Adrenal gland (tissue), 5 donors: Measurements from ENCODE around the gene GATA2.

Experiments
- POLR2A ChIP-seq, 2 donors: fragments of 450-650 bp; IDR thresholded peaks; one replicate each; pipeline ENCODE4 v1.6.1; 2017; ENCODE audit warnings: antibody characterized with exemption in 2 of 2, mild to moderate bottlenecking in 2 of 2, moderate library complexity in 1 of 2
- TF ChIP-seq, protein P1 (sequence below), 6 experiments: fragments of 450-650 bp in 4 of 6; fragments of 200-600 bp in 2 of 6; sonication (generic) in 1 of 6; IDR thresholded peaks; 1 replicate in 5 of 6; 2 replicates in 1 of 6; pipeline versions ENCODE4 v1.5.1 to v1.8.0; 2016 to 2021; ENCODE audit warnings: antibody characterized with exemption in 6 of 6, mild to moderate bottlenecking in 2 of 6, moderate library complexity in 1 of 6
- donor health status: DM: no; HTN: no; CAD: no.

DNA sequence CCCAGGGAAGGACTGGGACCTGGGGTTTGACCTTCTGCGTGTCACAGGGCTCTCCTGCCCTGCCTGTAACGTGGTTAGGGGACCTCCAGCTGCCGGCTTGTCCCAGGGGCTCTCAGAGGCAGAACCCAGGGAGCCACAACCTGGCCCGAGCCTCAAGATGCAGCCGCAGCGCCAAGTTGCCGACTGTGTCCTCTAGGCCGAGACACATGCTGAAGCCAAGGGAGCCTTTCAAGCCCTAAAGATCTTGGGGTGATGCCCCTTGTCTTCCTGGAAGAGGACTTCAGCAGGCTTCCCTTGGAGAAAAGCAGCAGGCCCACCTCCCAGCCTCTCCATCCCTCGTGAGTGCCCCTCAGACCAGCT lies 33.6 kb downstream of the GATA2 start:
- TF ChIP-seq POLR2A (IDR thresholded peaks at IDR 0.05), result no peak
- TF ChIP-seq, protein P1, sequence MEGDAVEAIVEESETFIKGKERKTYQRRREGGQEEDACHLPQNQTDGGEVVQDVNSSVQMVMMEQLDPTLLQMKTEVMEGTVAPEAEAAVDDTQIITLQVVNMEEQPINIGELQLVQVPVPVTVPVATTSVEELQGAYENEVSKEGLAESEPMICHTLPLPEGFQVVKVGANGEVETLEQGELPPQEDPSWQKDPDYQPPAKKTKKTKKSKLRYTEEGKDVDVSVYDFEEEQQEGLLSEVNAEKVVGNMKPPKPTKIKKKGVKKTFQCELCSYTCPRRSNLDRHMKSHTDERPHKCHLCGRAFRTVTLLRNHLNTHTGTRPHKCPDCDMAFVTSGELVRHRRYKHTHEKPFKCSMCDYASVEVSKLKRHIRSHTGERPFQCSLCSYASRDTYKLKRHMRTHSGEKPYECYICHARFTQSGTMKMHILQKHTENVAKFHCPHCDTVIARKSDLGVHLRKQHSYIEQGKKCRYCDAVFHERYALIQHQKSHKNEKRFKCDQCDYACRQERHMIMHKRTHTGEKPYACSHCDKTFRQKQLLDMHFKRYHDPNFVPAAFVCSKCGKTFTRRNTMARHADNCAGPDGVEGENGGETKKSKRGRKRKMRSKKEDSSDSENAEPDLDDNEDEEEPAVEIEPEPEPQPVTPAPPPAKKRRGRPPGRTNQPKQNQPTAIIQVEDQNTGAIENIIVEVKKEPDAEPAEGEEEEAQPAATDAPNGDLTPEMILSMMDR (IDR thresholded peaks at IDR 0.05), result no peak
